Transverse colon (tissue), 4 donors: ENCODE results near the gene BPGM. TPM values are rescaled to one million over a fixed set of nuclear protein-coding genes. Genes with fewer than 3 reads are reported as not detected.
A peak's percentile ranks its signal among the peaks of the same experiment; 100 is the strongest.

Experiments used
- DNase-seq: peaks from one replicate; pipeline ENCODE4 v3.0.0-alpha.2; 2019
- H3K27ac ChIP-seq, 4 donors: fragments of 200-600 bp; sonication (generic); 2 replicates each; pipeline ENCODE4 v1.5.1; 2016 to 2018; ENCODE audit warnings: inconsistent platforms in 4 of 4
- H3K27me3 ChIP-seq: fragments of 200-600 bp; sonication (generic); 2 replicates; pipeline ENCODE4 v1.5.1; 2017; ENCODE audit warnings: inconsistent platforms
- H3K36me3 ChIP-seq, 4 donors: fragments of 200-600 bp; sonication (generic); 2 replicates each; pipeline ENCODE4 v1.5.1; 2017 to 2019; ENCODE audit warnings: inconsistent platforms in 4 of 4
- H3K4me1 ChIP-seq, 4 donors: fragments of 200-600 bp; sonication (generic); 2 replicates each; pipeline ENCODE4 v1.5.1; 2017 to 2020; ENCODE audit warnings: inconsistent platforms in 4 of 4
- H3K4me3 ChIP-seq, 4 donors: fragments of 200-600 bp; sonication (generic); 1 replicate in 1 of 4; 2 replicates in 3 of 4; pipeline versions ENCODE4 v1.5.1 to v1.6.1; 2017 to 2019; ENCODE audit warnings: inconsistent platforms in 4 of 4
- H3K9me3 ChIP-seq, 2 donors: fragments of 200-600 bp; sonication (generic); 2 replicates each; pipeline ENCODE4 v1.5.1; 2017 to 2019; ENCODE audit warnings: inconsistent platforms in 2 of 2
- EP300 ChIP-seq: sonication (generic); formaldehyde crosslinking; IDR thresholded peaks from one replicate; pipeline ENCODE4 v1.6.1; 2017; ENCODE audit warnings: antibody characterized with exemption, low read depth
- POLR2A ChIP-seq: fragments of 450-650 bp; IDR thresholded peaks from one replicate; pipeline ENCODE4 v1.6.1; 2016; ENCODE audit warnings: antibody characterized with exemption, mild to moderate bottlenecking, moderate library complexity
- POLR2AphosphoS5 ChIP-seq, 3 donors: sonication (generic); formaldehyde crosslinking; IDR thresholded peaks; one replicate each; pipeline ENCODE4 v1.6.1; 2016; ENCODE audit warnings: antibody characterized with exemption in 3 of 3
- WGBS, 2 donors: methylation state at CpG; one replicate each; pipeline ENCODE4 v1.1.5; 2018; ENCODE audit warnings: low coverage in 1 of 2; 5-methylcytosine and 5-hydroxymethylcytosine counted together
- in situ Hi-C, 4 donors: fragments of 200-750 bp; cut with MboI; loops; one replicate each; pipeline versions ENCODE4 v1.15.0 to v1.15.1; 2017; ENCODE audit warnings: low sequenced_read_pairs in 3 of 4, low pct_ligation_motif_present in 1 of 4, low pct_unique_long_range_greater_than_20kb in 1 of 4
- intact Hi-C: fragments of 100-400 bp; cut with DNase I; formaldehyde crosslinking; loops from one replicate; pipeline ENCODE4 v1.15.1; 2023; ENCODE audit warnings: low total_unique reads
- total RNA-seq, 4 donors: library from RNA; depleted of rRNA; stranded (reverse); fragments of >200 nt; gene quantifications; one replicate each; pipeline ENCODE4 v1.1.0, GENCODE V29; 2016
- TF ChIP-seq, protein P1 (sequence below), 5 experiments: fragments of 200-600 bp in 3 of 5; fragments of 450-650 bp in 2 of 5; sonication (generic) in 3 of 5; IDR thresholded peaks; 1 replicate in 2 of 5; 2 replicates in 3 of 5; pipeline ENCODE4 v1.5.1; 2016 to 2017; ENCODE audit warnings: antibody characterized with exemption in 5 of 5, inconsistent platforms in 3 of 5, mild to moderate bottlenecking in 2 of 5, moderate library complexity in 1 of 5

Gene BPGM
- total RNA-seq, 4 donors from 2014 or later: 0.40 to 13.2 (median 7.2) TPM

DNA sequence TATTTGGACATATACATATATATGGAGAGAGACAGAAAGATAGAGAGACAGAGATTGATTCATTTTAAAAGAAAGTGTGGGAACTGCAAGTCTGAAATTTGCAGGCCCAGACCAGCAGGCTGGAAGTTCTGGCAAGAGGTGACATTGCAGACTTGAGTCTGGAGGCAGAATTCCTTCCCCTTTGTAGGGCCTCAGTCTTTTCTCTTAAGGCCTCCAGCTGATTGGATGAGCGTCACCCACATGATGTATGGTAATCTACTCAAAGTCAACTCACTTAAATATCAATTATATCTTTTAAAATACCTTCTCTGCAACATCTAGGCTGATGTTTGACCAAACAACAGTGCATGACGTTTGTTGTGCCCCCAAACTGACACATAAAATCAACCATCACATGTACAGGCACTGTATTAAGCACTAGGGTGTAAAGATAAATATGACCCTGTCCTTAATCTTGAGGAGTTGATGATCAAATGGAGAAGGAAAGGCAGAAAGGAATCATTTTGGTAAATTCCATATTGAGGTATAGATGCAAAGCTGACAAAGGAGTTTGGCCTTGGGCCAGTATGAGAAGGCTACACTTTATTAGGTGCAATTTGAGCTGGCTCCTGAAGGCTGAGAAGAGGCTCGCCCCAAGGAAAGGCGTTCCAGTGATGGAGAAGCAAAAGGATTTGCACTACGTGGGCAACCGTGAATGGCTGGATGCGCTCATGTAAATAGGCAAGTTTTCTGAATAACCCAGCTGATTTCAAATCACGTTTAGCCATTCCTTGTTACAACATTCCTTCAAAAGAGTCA is 52.6 kb downstream of the BPGM start:
- no peak for DNase-seq
- Histone ChIP-seq H3K4me3 (no peak overlapping the region), H3K27me3 (no peaks in the 10 kb centered on the region), H3K27ac (peak overlapping the region in 1 of 4 donors; percentile 9), H3K9me3 (no peaks in the 10 kb centered on the region), H3K4me1 (peaks cover 0 to 14% (median 0%) of the 10 kb centered on the region in 4 donors), H3K36me3 (no peaks in the 10 kb centered on the region)
- 68 to 82% methylated on average over 5 to 8 of the region's 8 CpGs for WGBS, 2 donors
- in situ Hi-C loops (loop anchor here in 1 of 4 donors (25.0 kb wide), 2 partner anchors 263 to 463 kb away; partner anchors contain the start of gene CYREN), intact Hi-C loops (loop anchor here (5.0 to 10.0 kb wide), 3 partner anchors 46 to 1413 kb away; no protein-coding TSS in a partner anchor)
- TF ChIP-seq POLR2AphosphoS5 (IDR thresholded peaks at IDR 0.05): no peak
- TF ChIP-seq EP300: no peak
- TF ChIP-seq, protein P1, sequence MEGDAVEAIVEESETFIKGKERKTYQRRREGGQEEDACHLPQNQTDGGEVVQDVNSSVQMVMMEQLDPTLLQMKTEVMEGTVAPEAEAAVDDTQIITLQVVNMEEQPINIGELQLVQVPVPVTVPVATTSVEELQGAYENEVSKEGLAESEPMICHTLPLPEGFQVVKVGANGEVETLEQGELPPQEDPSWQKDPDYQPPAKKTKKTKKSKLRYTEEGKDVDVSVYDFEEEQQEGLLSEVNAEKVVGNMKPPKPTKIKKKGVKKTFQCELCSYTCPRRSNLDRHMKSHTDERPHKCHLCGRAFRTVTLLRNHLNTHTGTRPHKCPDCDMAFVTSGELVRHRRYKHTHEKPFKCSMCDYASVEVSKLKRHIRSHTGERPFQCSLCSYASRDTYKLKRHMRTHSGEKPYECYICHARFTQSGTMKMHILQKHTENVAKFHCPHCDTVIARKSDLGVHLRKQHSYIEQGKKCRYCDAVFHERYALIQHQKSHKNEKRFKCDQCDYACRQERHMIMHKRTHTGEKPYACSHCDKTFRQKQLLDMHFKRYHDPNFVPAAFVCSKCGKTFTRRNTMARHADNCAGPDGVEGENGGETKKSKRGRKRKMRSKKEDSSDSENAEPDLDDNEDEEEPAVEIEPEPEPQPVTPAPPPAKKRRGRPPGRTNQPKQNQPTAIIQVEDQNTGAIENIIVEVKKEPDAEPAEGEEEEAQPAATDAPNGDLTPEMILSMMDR (IDR thresholded peaks at IDR 0.05): no peak
- TF ChIP-seq POLR2A: no peak

DNA sequence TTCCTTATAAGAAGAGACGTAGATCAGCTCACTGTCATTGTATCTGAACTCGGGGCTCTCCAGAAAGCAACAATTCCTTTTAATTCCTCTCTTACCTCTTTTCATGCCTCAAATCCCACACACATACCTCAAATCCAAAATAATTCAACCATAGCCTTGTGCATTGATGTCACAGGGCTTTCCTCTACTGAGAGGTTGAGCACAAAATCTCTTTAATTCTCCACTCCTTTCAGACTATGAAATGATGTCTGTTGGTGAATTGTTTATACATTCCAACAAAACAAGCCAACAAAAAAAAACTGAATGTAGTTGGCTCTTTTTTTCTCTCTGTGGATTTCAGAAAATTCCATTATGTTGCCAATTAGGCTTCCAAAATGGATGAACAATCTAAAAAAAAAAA is 53.2 kb downstream of the BPGM start:
- Histone ChIP-seq H3K4me1 (peaks cover 0 to 14% (median 0%) of the 10 kb centered on the region in 4 donors), H3K36me3 (no peaks in the 10 kb centered on the region), H3K27me3 (no peaks in the 10 kb centered on the region), H3K9me3 (no peaks in the 10 kb centered on the region), H3K27ac (peak overlapping the region in 2 of 4 donors; percentile 9 to 33), H3K4me3 (no peak overlapping the region)
- in situ Hi-C loops: loop anchor here in 1 of 4 donors (25.0 kb wide), 2 partner anchors 262 to 462 kb away; partner anchors contain the start of gene CYREN
- TF ChIP-seq POLR2A: no peak
- 80% methylated on average over 1 to 2 of the region's 2 CpGs for WGBS, 2 donors
- no peak for DNase-seq
- intact Hi-C loops: loop anchor here (5.0 to 10.0 kb wide), 3 partner anchors 45 to 1412 kb away; no protein-coding TSS in a partner anchor

DNA sequence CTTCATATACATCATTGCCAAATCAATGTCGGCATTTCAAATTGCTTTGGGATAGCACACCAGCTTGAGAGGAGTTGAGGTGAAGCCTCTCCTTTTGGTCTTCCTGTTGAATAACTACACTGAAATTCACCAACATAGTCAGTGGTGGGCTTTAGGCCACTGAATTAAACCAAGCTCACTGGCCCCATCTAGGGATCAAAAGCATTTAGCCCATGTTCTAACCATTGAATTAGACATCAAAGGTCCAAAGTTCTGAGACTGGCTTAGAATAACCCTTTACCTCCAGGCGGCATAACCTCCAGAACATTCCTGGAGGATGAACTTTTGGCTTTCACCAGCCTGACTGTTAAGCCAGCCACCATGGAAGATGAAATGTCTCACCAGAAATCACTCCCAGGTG is 54.6 kb downstream of the BPGM start:
- WGBS, 2 donors: 77 to 80% methylated on average over 1 to 2 of the region's 2 CpGs
- H3K4me1 ChIP-seq: peaks cover 0 to 14% (median 0%) of the 10 kb centered on the region in 4 donors
- in situ Hi-C loops (no loop called here), intact Hi-C loops (no loop called here)
- H3K27me3 ChIP-seq: no peaks in the 10 kb centered on the region
- no peak overlapping the region for H3K4me3 ChIP-seq
- no peak overlapping the region for H3K27ac ChIP-seq
- no peaks in the 10 kb centered on the region for H3K9me3 ChIP-seq
- no peaks in the 10 kb centered on the region for H3K36me3 ChIP-seq
- TF ChIP-seq POLR2A (no peak), POLR2AphosphoS5 (IDR thresholded peaks at IDR 0.05) (no peak), EP300 (no peak)
- TF ChIP-seq, protein P1 (IDR thresholded peaks at IDR 0.05): peak in 2 of 5 experiments; percentile 9 to 21
- DNase-seq: no peak

DNA sequence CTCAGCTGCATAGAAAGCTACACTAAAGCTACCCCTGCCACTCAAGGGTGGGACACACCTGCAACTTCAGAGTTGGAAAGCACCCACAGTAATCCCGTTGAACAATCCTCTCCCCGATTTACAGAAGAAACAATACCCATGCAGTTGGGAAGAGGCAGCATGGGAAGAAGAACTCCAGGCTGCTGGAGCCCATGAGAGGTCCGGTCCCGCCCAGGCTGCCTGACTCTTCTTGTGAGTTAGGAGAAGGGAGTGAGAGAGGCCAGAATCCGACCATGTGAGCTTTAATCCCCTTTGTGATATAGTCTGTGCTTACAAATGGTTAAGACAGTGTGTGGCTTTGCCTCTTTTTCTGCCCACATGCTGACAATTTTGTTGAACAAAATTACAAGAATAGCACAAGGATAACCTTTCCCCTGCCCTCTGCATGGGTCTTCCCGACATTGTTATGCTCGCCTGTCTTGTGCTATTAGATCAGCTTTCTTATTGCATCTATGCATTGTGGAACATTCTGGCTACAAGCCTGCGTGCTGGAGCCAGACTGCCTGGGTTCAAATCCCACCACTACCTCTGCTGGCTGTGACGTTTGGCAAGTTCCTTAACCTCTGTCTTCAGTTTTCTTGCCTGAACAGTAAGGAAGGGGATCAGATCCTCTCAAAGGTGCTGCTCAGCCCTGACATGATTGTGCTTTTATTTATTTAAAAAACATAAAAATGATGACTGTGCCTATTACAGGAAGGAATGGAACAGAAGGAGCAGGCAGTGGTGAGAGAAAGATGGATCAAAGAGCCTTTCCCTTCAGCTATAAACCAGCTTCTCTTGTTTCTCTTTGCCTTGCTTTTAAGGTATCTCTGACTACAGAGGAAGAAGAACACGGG is 56.0 kb downstream of the BPGM start:
- in situ Hi-C loops (no loop called here), intact Hi-C loops (no loop called here)
- WGBS, 2 donors: 47 to 67% methylated on average over 3 to 10 of the region's 10 CpGs
- peaks cover 0 to 14% (median 0%) of the 10 kb centered on the region in 4 donors for H3K4me1 ChIP-seq
- no peak for DNase-seq
- H3K36me3 ChIP-seq: no peaks in the 10 kb centered on the region
- H3K4me3 ChIP-seq: no peak overlapping the region
- peak overlapping the region; percentile 63 to 77 (median 66) for H3K27ac ChIP-seq
- TF ChIP-seq EP300 (no peak), POLR2AphosphoS5 (IDR thresholded peaks at IDR 0.05) (no peak), POLR2A (no peak)
- TF ChIP-seq, protein P1 (IDR thresholded peaks at IDR 0.05): no peak
- no peaks in the 10 kb centered on the region for H3K9me3 ChIP-seq
- H3K27me3 ChIP-seq: no peaks in the 10 kb centered on the region
